GM12878 (cell line): Measurements from ENCODE around the gene SYT1. TPM values are rescaled to one million over a fixed set of nuclear protein-coding genes. Genes with fewer than 3 reads are reported as not detected.

Experiments
- ATAC-seq: fragments of 200-7000 bp; cut with Tn5 transposase; 3 replicates; pipeline ENCODE4 v1.9.1; 2020; ENCODE audit warnings: mild to moderate bottlenecking, moderate library complexity
- BruUV-seq: library from RNA; stranded (reverse); fragments of 400-500 nt; replicated peaks from 2 replicates; lab custom pipeline; 2021; lab: Mats Ljungman, UMichigan
- CTCF ChIA-PET: fragments of 300-600 bp; sonication (Branson Sonifier 250); formaldehyde crosslinking; extraction: SDS; loops from one replicate; lab custom pipeline; 2021; ENCODE audit warnings: inconsistent platforms; lab: Yijun Ruan, JAX
- POLR2A ChIA-PET: fragments of 350-600 bp; formaldehyde crosslinking; extraction: SDS; loops from one replicate; lab custom pipeline; 2021; ENCODE audit warnings: inconsistent platforms; lab: Charles Lee
- RAD21 ChIA-PET: fragments of 300-600 bp; sonication (Branson Sonifier 250); formaldehyde crosslinking; loops from one replicate; lab custom pipeline; 2023; ENCODE audit warnings: antibody characterized with exemption; ENCODE audit not compliant: unreplicated experiment; lab: Charles Lee
- SMC1A ChIA-PET: fragments of 300-600 bp; sonication (Branson Sonifier 250); formaldehyde crosslinking; loops from one replicate; lab custom pipeline; 2023; ENCODE audit not compliant: unreplicated experiment, uncharacterized antibody; lab: Charles Lee
- DNase-seq: peaks from one replicate; pipeline ENCODE4 v3.0.0-alpha.2; 2011; ENCODE audit warnings: low read depth, low spot score
- FAIRE-seq: peaks from 3 replicates; lab custom pipeline; 2011; peaks lifted over from hg19 to GRCh38; lab: Jason Lieb, UNC
- H2AFZ ChIP-seq: 2 replicates; pipeline ENCODE4 v1.6.0; 2011; ENCODE audit warnings: low read depth, low read length, control low read depth; ENCODE audit not compliant: control insufficient read depth
- H3K27ac ChIP-seq: 2 replicates; pipeline ENCODE4 v1.5.1; 2011; ENCODE audit warnings: control low read depth; ENCODE audit not compliant: control insufficient read depth, insufficient read depth
- H3K27me3 ChIP-seq, 2 experiments: replicated peaks in 1 of 2; 2 replicates each; pipeline versions ENCODE4 v1.6.0 to v1.6.1; 2011; ENCODE audit warnings: low read length in 1 of 2; ENCODE audit not compliant: control insufficient read depth in 2 of 2, insufficient read depth in 2 of 2
- H3K36me3 ChIP-seq, 2 experiments: 2 replicates each; pipeline ENCODE4 v1.5.1; 2011; ENCODE audit warnings: low read length in 1 of 2; ENCODE audit not compliant: control insufficient read depth in 2 of 2, insufficient read depth in 2 of 2
- H3K4me1 ChIP-seq: 2 replicates; pipeline ENCODE4 v1.6.1; 2011; ENCODE audit warnings: mild to moderate bottlenecking, low read length, moderate library complexity, mixed read lengths; ENCODE audit not compliant: control insufficient read depth, insufficient read depth
- H3K4me2 ChIP-seq: 2 replicates; pipeline ENCODE4 v1.6.0; 2011; ENCODE audit warnings: control low read depth; ENCODE audit not compliant: control insufficient read depth, insufficient read depth
- H3K4me3 ChIP-seq: fragments of 200-600 bp; sonication (generic); 2 replicates; pipeline ENCODE4 v1.5.1; 2016
- H3K79me2 ChIP-seq: 2 replicates; pipeline ENCODE4 v1.6.0; 2011; ENCODE audit warnings: low read length; ENCODE audit not compliant: control insufficient read depth, insufficient read depth
- H3K9ac ChIP-seq: 2 replicates; pipeline ENCODE4 v1.8.0; 2011; ENCODE audit warnings: low read length, control low read depth, mixed read lengths; ENCODE audit not compliant: control insufficient read depth, insufficient read depth
- H3K9me3 ChIP-seq: replicated peaks from 3 replicates; pipeline ENCODE4 v1.5.1; 2011; ENCODE audit warnings: mild to moderate bottlenecking, low read length; ENCODE audit not compliant: control insufficient read depth, insufficient read depth
- H4K20me1 ChIP-seq: 2 replicates; pipeline ENCODE4 v1.6.0; 2011; ENCODE audit not compliant: control insufficient read depth, insufficient read depth
- BACH1 ChIP-seq: fragments of 450-650 bp; IDR thresholded peaks from 2 replicates; pipeline ENCODE4 v1.6.1; 2017; ENCODE audit warnings: mild to moderate bottlenecking, borderline replicate concordance
- BRCA1 ChIP-seq: IDR thresholded peaks from 2 replicates; pipeline ENCODE4 v1.6.1; 2011; ENCODE audit warnings: low read depth, low read length, improper control_type of control experiment
- CBX5 ChIP-seq: sonication (generic); IDR thresholded peaks from 2 replicates; pipeline ENCODE4 v1.6.1; 2016; ENCODE audit warnings: low read depth, moderate library complexity, mild to moderate bottlenecking, inconsistent platforms
- CHD2 ChIP-seq: IDR thresholded peaks from 2 replicates; pipeline ENCODE4 v1.6.1; 2011; ENCODE audit warnings: low read depth, low read length, improper control_type of control experiment, borderline replicate concordance
- GABPA ChIP-seq: IDR thresholded peaks from 2 replicates; pipeline ENCODE4 v1.6.1; 2014; ENCODE audit warnings: antibody characterized with exemption, low read depth, mild to moderate bottlenecking, inconsistent platforms
- HCFC1 ChIP-seq: fragments of 150-350 bp; IDR thresholded peaks from 2 replicates; pipeline ENCODE4 v1.6.1; 2014; ENCODE audit warnings: low read length
- IKZF2 ChIP-seq, 2 experiments: fragments of 450-650 bp; IDR thresholded peaks; 2 replicates each; pipeline ENCODE4 v1.6.1; 2017; ENCODE audit warnings: mild to moderate bottlenecking in 2 of 2, moderate library complexity in 2 of 2
- KLF5 ChIP-seq: fragments of 450-650 bp; IDR thresholded peaks from 2 replicates; pipeline ENCODE4 v1.6.1; 2014; ENCODE audit warnings: mild to moderate bottlenecking; ENCODE audit not compliant: partially characterized antibody
- POLR2A ChIP-seq: IDR thresholded peaks from 2 replicates; pipeline ENCODE4 v1.6.1; 2011; ENCODE audit warnings: low read depth, mild to moderate bottlenecking, low read length
- SMAD5 ChIP-seq: IDR thresholded peaks from 2 replicates; pipeline ENCODE4 v1.6.1; 2016; ENCODE audit warnings: antibody characterized with exemption, low read depth
- SREBF2 ChIP-seq: IDR thresholded peaks from 2 replicates; pipeline ENCODE4 v1.6.1; 2012; ENCODE audit warnings: mild to moderate bottlenecking, low read length
- SUPT20H ChIP-seq: IDR thresholded peaks from 2 replicates; pipeline ENCODE4 v1.6.1; 2011; ENCODE audit warnings: low read depth, mild to moderate bottlenecking, low read length, moderate library complexity, borderline replicate concordance; ENCODE audit not compliant: control insufficient read depth
- TARDBP ChIP-seq: IDR thresholded peaks from 2 replicates; pipeline ENCODE4 v1.6.1; 2016; ENCODE audit warnings: borderline replicate concordance
- TCF3 ChIP-seq: IDR thresholded peaks from 2 replicates; pipeline ENCODE4 v1.6.1; 2012; ENCODE audit warnings: low read depth, mild to moderate bottlenecking, low read length, borderline replicate concordance; ENCODE audit not compliant: insufficient read depth
- ZSCAN29 ChIP-seq: fragments of 450-650 bp; IDR thresholded peaks from 2 replicates; pipeline ENCODE4 v1.6.1; 2017; ENCODE audit warnings: mild to moderate bottlenecking, moderate library complexity
- WGBS: methylation state at CpG from one replicate; pipeline ENCODE4 v1.1.6; 2016; ENCODE audit warnings: low lambda C conversion rate; ENCODE audit not compliant: insufficient replicate concordance, insufficient coverage; ENCODE audit errors: missing lambda C conversion rate; 5-methylcytosine and 5-hydroxymethylcytosine counted together
- in situ Hi-C: fragments of 300-500 bp; cut with MboI; formaldehyde crosslinking; loops from 9 replicates; pipeline ENCODE4 v1.14.3; 2018; ENCODE audit warnings: mixed read lengths
- intact Hi-C: fragments of 100-400 bp; cut with micrococcal nuclease; formaldehyde crosslinking; loops from one replicate; pipeline ENCODE4 v1.14.2; 2022; ENCODE audit not compliant: unreplicated experiment
- polyA plus RNA-seq, 11 experiments: library from polyadenylated mRNA; depleted of rRNA in 4 of 11; unstranded in 6 of 11; stranded (reverse) in 5 of 11; fragments of >200 nt; fragmentation: Nextera tagmentation in 4 of 11; fragmentation: Illumina TruSeq in 1 of 11; extraction: Ambion mirVana in 4 of 11; extraction: Trizol in 1 of 11; gene quantifications; 1 replicate in 1 of 11; 2 replicates in 10 of 11; pipeline versions ENCODE4 v1.2.1 to v1.2.3, GENCODE V29; 2011 to 2016; ENCODE audit warnings: inconsistent platforms in 2 of 11, missing spikeins in 2 of 11, low read depth in 1 of 11
- total RNA-seq, 4 experiments: library from RNA; depleted of rRNA in 3 of 4; stranded (reverse); fragments of >200 nt in 3 of 4; fragmentation: Illumina TruSeq in 1 of 4; extraction: Trizol in 1 of 4; gene quantifications; 2 replicates each; pipeline versions ENCODE4 v1.2.1 to v1.2.3, GENCODE V29; 2013 to 2021
- TF ChIP-seq, protein P1 (sequence below): fragments of 450-650 bp; IDR thresholded peaks from 2 replicates; pipeline ENCODE4 v1.6.1; 2017; ENCODE audit warnings: mild to moderate bottlenecking, low read depth, inconsistent platforms; ENCODE audit not compliant: poor library complexity, severe bottlenecking
- TF ChIP-seq, protein P2 (sequence below): fragments of 450-650 bp; IDR thresholded peaks from 2 replicates; pipeline ENCODE4 v1.6.1; 2017; ENCODE audit warnings: borderline replicate concordance
- TF ChIP-seq, protein P3 (sequence below): fragments of 450-650 bp; IDR thresholded peaks from 2 replicates; pipeline ENCODE4 v1.6.1; 2014; ENCODE audit warnings: mild to moderate bottlenecking

The SYT1 gene
- total and polyA plus RNA-seq, 10 of the 15 experiments (the other 5 are each of a cell fraction or from before 2014, with no cell fraction given), result 0.10 to 0.28 TPM; not detected in 8

GRCh38 chr12:79086541-79087296 lies 222.1 kb downstream of the SYT1 start (continued):
- TF ChIP-seq TARDBP (no peak), HCFC1 (no peak), POLR2A (no peak), CHD2 (no peak), KLF5 (no peak), SREBF2 (no peak), SUPT20H (no peak), IKZF2 (IDR thresholded peaks at IDR 0.05) (no peak), ZSCAN29 (no peak), GABPA (no peak)
- TF ChIP-seq, protein P1, sequence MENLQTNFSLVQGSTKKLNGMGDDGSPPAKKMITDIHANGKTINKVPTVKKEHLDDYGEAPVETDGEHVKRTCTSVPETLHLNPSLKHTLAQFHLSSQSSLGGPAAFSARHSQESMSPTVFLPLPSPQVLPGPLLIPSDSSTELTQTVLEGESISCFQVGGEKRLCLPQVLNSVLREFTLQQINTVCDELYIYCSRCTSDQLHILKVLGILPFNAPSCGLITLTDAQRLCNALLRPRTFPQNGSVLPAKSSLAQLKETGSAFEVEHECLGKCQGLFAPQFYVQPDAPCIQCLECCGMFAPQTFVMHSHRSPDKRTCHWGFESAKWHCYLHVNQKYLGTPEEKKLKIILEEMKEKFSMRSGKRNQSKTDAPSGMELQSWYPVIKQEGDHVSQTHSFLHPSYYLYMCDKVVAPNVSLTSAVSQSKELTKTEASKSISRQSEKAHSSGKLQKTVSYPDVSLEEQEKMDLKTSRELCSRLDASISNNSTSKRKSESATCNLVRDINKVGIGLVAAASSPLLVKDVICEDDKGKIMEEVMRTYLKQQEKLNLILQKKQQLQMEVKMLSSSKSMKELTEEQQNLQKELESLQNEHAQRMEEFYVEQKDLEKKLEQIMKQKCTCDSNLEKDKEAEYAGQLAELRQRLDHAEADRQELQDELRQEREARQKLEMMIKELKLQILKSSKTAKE, result no peak
- TF ChIP-seq, all 136 proteins: peak for 0

DNA sequence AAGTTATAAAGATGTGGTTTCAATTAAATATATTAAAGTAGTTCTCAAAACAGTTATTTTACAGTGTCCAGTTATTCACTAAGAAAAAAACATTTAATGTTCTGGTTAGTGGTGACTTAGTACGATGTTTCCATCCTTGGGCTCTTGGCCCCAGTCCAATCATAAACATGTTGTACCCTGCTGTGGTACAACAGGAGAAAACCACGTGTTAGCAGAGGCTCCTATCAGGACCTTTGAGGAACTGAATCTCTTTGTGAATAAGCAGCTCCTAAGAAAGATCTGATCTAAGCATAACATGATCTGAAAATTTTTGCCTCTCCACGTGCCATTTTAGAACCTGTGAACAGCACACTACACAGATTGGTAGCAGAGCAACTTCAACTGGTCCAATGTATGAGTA lies 234.0 kb downstream of the SYT1 start:
- Histone ChIP-seq H3K27me3 (no peaks in the 10 kb centered on the region), H3K9me3 (no peaks in the 10 kb centered on the region), H3K9ac (no peak overlapping the region), H3K27ac (no peak overlapping the region), H3K4me2 (no peak overlapping the region), H2AFZ (no peak overlapping the region), H4K20me1 (no peaks in the 10 kb centered on the region), H3K4me1 (no peaks in the 10 kb centered on the region), H3K36me3 (no peaks in the 10 kb centered on the region), H3K79me2 (no peaks in the 10 kb centered on the region), H3K4me3 (no peak overlapping the region)
- 19% methylated on average over 3 of the region's 3 CpGs for WGBS
- ChIA-PET SMC1A (interaction anchor here (1.6 to 2.3 kb wide), 2 partner anchors 16 to 29 kb away, joined by 3 to 6 read pairs; no protein-coding TSS in a partner anchor), RAD21 (no interaction called here), CTCF (no interaction called here), POLR2A (no interaction called here)
- ATAC-seq (no peak; the same call in 2 of the 3 replicates), FAIRE-seq (no peak), DNase-seq (no peak)
- intact Hi-C loops, result no loop called here
- in situ Hi-C loops, result no loop called here
- no TSS peak for BruUV-seq
- TF ChIP-seq BRCA1, result no peak
- no peak for TF ChIP-seq SMAD5
- TF ChIP-seq BACH1, result no peak
- TF ChIP-seq ZSCAN29, result no peak
- no peak for TF ChIP-seq CBX5
- TF ChIP-seq, protein P2, sequence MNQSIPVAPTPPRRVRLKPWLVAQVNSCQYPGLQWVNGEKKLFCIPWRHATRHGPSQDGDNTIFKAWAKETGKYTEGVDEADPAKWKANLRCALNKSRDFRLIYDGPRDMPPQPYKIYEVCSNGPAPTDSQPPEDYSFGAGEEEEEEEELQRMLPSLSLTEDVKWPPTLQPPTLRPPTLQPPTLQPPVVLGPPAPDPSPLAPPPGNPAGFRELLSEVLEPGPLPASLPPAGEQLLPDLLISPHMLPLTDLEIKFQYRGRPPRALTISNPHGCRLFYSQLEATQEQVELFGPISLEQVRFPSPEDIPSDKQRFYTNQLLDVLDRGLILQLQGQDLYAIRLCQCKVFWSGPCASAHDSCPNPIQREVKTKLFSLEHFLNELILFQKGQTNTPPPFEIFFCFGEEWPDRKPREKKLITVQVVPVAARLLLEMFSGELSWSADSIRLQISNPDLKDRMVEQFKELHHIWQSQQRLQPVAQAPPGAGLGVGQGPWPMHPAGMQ, result no peak
- TF ChIP-seq TCF3, result no peak
- TF ChIP-seq, protein P3, sequence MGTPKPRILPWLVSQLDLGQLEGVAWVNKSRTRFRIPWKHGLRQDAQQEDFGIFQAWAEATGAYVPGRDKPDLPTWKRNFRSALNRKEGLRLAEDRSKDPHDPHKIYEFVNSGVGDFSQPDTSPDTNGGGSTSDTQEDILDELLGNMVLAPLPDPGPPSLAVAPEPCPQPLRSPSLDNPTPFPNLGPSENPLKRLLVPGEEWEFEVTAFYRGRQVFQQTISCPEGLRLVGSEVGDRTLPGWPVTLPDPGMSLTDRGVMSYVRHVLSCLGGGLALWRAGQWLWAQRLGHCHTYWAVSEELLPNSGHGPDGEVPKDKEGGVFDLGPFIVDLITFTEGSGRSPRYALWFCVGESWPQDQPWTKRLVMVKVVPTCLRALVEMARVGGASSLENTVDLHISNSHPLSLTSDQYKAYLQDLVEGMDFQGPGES, result no peak
